Measurements from ENCODE around the gene KCNT1.

DNA sequence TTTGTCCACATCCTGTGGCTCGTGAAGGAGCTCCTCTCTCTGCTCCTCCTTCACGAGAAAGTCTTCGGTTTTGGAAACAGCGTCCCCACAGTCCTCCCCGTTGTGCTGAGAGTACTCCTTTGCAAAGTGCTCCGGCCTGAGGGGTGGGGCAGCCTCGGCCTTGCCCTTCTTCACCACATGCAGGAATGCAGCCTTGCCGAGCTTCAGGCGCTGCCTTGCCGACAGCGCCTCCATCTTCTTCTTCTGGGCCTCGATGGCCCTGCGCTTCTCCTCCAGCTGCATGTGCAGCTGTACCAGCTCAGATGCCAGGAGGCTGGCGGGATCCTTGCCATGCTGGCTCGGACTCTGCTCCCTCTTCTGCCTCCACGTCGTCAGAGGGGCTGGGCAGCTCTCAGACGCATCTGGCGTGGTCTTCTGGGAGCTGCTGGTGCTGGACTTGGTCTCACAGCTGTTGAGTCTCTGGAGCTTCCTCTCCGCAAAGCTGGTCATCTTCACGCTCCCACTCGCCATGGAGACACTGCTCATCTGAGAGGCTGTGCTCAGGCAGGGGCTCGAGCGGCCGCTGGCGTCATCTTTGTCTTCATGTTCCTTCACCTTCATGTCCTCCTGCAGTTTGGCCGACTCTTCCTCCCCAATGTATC lies 119.9 kb downstream of the KCNT1 start:
- TF ChIP-seq, protein P1, sequence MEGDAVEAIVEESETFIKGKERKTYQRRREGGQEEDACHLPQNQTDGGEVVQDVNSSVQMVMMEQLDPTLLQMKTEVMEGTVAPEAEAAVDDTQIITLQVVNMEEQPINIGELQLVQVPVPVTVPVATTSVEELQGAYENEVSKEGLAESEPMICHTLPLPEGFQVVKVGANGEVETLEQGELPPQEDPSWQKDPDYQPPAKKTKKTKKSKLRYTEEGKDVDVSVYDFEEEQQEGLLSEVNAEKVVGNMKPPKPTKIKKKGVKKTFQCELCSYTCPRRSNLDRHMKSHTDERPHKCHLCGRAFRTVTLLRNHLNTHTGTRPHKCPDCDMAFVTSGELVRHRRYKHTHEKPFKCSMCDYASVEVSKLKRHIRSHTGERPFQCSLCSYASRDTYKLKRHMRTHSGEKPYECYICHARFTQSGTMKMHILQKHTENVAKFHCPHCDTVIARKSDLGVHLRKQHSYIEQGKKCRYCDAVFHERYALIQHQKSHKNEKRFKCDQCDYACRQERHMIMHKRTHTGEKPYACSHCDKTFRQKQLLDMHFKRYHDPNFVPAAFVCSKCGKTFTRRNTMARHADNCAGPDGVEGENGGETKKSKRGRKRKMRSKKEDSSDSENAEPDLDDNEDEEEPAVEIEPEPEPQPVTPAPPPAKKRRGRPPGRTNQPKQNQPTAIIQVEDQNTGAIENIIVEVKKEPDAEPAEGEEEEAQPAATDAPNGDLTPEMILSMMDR (conservative IDR thresholded peaks at IDR 0.05; ENCODE audit: low read depth, low read length): no peak
- TF ChIP-seq EZH2 (IDR thresholded peaks at IDR 0.05; ENCODE audit: borderline replicate concordance, low read depth, low read length, poor library complexity, severe bottlenecking): no peak
